Stimulated activated CD4-positive, alpha-beta T cell treated with anti-CD3 and anti-CD28 coated beads, Interleukin-2, amount 100 ng/mL, for 4 hours (primary cell): ENCODE measurements around the gene CEP295NL.
A peak's percentile ranks its signal among the peaks of the same experiment; 100 is the strongest.
"Not testable (repeated sequence)": the region's sequence is repeated elsewhere in the genome, so short reads cannot be mapped to it uniquely, and the experiment has no call there.

Experiments
- DNase-seq: peaks from one replicate; pipeline ENCODE4 v3.0.0-alpha.2; 2020; ENCODE audit warnings: low read depth

Gene CEP295NL

DNA sequence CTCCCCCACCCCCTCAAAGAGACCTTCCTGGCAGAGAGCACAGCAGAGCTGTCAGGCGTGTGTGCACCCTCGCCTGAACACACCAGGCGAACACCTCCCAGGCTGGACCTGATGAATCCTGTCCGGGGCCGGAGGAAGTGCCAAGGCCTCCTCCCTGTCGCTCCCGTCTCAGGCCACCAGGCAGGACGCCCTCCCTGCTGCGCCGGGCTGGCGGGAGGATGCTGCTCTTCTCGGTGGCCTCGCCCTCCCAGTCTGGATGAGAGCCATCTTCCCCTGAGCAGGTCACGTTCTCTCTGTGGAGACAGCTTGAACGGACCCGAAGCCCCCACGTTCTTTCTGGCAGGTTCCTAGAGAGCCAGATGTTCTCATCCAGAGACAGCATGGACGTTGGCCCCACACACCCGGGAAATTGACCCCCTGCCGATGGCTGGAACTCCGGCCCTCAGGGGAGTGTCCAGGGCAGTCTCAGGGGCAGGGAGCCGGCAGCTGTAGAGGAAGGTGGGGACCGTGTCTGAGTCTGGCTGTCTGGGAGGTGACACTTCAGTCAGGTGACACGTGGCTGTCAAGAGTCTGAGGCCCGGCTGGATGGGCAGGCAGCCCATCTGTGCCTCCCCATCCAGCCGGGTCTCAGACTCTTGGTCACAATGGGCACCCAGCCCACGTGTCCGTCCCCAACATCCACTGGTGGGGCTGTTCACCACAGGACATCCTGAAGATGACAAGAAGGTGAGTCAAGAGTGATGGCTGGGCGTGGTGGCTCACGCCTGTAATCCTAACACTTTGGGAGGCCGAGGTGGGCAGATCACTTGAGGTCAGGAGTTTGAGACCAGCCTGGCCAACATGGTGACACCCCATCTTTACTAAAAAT lies 27.1 kb upstream of the CEP295NL start:
- no peak for DNase-seq

DNA sequence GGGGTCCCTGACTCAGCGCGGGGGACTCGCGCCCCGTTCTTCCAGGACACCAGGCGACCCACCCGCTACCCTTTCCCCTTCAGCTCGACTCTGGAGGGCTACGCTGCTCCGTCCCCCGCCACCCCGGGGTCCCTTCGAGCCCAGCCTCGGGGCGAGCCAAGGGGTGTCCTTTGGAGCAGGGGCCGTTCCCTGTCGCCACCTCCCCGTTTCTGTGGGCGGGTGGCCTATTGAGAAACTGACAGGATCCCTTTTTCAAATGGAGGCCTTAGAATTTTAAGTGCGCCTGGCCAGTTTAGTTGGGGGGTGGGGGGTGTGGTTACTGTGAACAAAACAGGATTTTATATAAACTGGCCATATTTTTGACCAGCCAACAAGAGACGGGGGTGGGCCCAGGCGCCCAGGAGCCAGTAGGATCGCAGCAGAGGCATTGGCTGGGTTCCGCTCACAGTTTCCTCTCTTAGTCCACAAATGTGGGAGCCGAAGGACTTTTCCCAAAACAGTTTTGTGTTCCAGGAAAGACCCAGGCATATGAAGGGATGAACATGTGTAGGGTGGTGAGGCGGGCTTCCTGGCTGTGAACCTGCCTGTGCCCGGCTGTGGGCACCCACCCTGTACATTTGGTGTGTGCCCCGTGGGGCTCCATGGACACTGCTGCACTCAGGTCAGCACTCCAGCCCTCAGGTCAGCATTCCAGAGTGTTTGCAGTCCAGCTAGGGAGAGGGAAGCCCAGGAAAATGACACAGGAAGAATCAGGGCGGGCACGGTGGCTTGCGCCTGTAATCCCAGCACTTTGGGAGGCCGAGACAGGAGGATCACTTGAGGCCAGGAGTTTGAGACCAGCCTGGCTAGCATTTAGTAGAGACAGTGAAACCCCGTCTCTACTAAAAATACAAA lies 22.9 kb upstream of the CEP295NL start:
- DNase-seq: no peak

- DNase-seq: peak; percentile 58
These were observed 22.2 kb upstream of the CEP295NL start, which contains the start of gene TIMP2 for GRCh38 chr17:78925234-78925633. Gene TIMP2, minus strand, starts transcription at chr17:78925387. Its CDS starts 299 bp downstream, at chr17:78925088.

- DNase-seq: no peak
These were observed 21.6 kb upstream of the CEP295NL start for GRCh38 chr17:78924481-78925151.

GRCh38 chr17:78923660-78924453 lies 20.9 kb upstream of the CEP295NL start:
- DNase-seq: peak; percentile 49

- DNase-seq: no peak
These were observed 20.0 kb upstream of the CEP295NL start for GRCh38 chr17:78922816-78923498.

GRCh38 chr17:78921437-78921971 lies 18.5 kb upstream of the CEP295NL start:
- no peak for DNase-seq

DNA sequence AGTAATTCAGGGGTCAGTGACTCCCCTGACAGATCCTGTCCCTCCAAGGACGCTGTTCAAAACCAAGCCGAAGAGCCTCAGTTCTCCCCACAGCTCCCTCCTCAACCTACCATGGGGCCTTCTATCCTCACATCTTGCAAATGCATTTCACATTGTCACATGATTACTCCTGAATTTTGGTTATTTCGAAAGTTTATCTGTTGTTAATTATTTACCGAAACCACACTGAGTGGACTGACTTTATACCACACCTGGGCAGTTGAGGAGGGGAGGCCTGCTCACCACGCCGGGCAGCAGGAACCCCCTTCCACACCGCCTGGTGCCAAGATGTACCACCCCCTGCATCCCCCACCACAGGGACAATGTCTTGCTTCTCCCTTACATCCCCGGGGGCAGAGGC lies 17.5 kb upstream of the CEP295NL start:
- no peak for DNase-seq

- no peak for DNase-seq
These were observed 17.0 kb upstream of the CEP295NL start for GRCh38 chr17:78919861-78920450.

DNA sequence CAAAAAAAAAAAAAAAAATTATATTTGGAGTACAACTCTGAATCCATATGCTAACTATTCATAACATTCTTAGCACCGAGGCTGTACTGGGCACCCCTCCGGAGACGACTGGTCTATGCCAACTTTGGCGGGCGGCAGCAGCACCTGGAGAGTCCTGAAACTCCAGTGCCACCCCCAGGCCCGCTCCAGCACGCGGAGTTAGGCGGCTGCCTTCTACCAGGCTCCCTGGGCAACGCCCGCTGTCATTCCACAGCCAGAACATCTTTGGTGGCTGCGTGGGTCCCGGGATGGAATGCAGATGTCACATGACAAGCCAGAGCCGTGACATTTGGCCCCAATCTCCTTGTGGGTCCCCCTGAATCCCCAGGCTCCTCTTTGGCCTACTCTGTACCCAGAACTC lies 16.0 kb upstream of the CEP295NL start:
- DNase-seq: no peak

DNA sequence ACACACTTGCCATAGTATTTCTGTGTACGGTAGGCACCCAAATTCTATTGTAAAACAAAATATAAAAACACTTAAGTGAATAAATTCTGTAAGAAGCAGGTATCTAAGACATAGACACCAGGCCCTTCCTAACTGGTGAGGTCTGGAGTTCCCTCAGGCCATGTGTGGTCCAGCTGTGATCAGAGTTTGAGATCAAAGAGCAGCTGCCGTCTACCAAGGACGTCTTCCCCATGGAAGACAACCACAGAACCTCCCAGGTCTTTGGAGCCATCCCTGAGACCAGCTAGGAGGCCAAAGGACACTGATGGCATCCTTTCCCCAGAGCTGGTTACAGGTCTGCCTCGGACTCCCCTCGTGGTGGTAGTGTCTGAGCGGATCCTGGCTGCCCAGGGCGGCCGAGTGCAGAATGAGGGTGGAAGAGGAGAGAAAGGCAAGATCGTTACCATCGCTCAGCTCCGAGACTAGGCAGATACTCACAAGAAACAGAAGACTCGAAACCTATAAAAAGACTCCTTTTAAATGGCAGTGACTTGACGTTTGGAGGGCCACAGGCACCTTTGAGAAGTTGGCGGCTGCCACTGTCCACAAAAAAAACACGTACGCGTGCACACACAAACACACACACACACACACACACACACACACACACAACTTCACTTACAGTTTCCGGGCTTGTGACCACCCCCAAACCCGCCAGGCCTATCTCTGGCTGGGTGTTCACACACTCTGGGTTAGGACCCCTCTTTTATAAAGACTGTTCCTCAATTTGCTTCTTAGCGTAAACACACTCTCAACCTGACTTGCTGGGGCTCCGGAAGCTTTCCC lies 14.7 kb upstream of the CEP295NL start:
- DNase-seq: no peak

DNA sequence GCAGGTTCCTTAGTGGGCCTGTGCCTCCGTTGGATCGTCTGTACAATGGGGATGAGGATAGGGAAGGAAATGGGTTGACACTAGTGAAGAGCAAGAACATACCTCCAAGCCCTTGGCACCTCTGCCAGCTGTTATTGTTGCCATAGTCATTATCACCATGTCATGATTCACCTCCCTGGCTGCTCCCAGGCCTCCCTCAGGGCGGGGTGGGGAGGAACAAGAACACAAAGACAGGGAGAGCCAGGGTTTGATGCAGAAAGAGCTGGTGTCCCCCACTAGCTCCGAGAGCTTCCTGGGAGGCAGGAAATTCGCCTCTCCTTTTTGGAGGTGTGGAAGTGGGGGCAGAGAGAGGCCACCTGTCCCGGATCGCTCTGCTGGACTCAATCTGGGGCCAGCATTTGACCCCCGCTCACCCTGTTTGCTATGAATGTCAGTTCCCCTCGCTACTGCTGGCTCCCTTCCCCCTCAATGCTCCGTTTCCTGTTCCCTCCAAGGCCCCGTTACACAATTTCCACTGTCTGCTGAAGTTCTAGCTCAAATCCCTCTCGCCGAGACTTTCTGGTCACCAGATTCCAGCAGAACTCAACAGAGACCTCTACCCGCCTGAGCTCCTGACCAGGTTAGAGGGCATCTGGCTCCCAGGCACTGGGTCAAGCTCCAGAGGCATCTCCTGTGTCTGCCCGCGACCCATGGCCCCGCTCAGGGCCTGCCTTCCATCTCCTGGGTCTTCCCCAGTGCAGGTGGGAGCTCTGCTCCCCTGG lies 13.1 kb upstream of the CEP295NL start:
- no peak for DNase-seq

GRCh38 chr17:78913115-78913514 lies 10.1 kb upstream of the CEP295NL start:
- no peak for DNase-seq

GRCh38 chr17:78912082-78912481 lies 9.1 kb upstream of the CEP295NL start:
- DNase-seq: no peak

DNA sequence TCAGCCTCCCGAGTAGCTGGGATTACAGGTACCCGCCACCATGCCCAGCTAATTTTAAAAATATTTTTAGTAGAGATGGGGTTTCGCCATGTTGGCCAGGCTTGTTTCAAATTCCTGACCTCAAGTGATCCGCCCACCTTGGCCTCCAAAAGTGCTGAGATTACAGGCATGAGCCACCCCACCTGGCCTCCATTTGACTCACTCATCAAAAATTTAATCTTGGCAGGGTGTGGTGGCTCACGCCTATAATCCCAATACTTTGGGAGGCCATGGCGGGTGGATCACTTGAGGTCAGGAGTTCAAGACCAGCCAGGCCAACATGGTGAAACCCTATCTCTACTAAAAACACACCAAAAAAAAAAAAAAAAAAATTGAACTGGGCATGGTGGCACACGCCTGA lies 8.5 kb upstream of the CEP295NL start:
- DNase-seq: not testable (repeated sequence)

- DNase-seq: no peak
These were observed 7.7 kb upstream of the CEP295NL start for GRCh38 chr17:78910497-78911284.

DNA sequence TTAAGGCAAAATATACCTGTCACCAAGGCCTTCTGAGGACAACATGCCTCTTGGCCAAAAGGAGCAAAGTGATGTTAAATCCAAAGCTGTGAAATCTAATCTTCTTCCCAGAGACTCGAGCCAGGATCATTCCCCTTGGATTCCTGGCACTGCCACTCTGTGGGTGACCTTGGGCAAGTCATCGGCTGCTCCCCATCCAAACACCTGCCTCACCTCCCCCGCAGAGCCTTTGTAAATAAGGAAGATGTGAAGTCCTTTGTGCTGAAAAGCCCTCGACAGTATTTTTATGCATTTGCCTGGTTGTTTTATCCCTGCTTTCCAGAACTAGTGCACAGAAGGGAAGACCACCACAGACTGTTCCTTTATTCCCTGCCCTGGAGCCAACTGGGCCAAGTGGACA lies 5.4 kb upstream of the CEP295NL start:
- DNase-seq: no peak

DNA sequence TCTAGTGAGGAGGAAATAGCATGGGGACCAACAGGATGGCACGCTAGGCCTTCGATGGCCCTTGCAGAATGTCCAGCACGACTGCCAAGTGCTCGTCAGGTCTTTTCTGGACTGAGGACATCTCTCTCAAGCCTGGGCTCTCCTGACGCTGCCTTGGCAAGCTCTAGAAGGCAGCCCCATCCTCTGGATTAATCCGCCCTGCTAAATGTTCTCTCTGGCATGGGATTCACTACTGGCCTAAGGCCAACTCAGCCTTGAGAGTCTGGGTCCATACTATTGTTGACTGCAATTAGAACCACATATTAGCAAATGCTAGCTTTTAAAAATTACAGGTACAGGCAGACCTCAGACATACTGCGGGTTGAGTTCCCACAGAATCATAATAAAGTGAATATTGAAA lies 2.5 kb upstream of the CEP295NL start:
- no peak for DNase-seq
